Skeletal muscle cell (primary cell): ENCODE data around the gene WIPF3.

Source experiments
- DNase-seq: peaks from one replicate; pipeline ENCODE4 v3.0.0-alpha.2; 2010; ENCODE audit warnings: low read depth
- H3K4me3 ChIP-seq: 2 replicates; pipeline ENCODE4 v1.5.1; 2011; ENCODE audit warnings: low read depth, mild to moderate bottlenecking, control low read depth, low read length, moderate library complexity

WIPF3 gene

DNA sequence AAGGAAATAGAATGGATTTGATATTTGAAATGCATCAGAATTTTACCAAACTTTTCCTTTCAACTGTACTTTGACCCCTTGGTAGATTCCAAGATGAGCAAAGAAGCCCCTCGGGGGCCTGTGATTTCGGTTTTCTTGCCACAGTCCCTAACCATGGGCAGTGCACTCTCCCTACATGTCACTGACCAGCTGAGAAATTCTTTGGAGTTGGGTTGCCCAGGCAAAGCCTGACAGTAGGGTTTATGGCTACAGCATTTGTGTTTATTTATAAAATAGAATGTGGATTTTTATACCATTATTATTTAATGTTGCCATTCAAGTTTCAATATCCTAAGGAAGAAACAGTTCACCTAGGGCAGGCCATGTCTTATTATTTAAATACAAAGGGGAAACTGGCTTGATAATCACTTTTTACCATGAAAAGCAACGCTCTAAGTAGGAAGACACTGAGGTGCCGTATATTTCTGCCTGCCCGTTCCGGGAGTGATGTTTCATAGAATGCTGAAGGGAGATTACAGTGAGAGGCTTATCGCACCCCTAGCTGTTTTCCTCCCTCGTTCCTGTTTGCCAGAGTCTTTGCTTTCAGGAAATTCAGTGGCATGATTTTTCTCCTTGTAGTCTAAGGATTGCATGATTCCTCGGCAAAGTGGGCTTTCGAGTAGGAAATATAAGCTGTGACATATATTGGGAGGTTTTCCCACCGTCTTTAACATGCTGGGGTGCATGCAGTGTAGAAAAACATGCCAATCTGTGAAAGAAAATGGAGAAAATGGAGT, 35.8 kb downstream of the WIPF3 start:
- H3K4me3 ChIP-seq, result no peak overlapping the region
- DNase-seq, result no peak

DNA sequence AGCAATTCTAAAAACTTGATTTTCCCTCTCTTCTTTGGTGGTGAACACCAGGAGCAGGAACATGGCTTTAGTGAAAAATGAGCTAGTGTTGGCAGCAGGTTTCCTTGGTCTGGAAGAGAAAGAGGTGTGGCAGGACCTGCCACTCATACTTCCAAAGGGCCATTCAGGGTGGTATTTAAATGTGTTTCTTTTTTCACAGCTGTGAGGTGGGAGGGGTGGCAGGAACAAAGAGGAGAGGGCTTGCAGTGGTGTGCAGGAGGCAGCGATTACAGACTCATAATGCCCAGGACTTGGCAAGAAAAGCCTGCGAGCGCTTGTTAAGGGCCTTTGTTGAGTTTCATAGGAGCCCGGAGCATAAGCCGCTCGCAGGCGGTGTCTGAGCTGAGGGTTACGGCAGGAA, 36.8 kb downstream of the WIPF3 start:
- no peak for DNase-seq
- H3K4me3 ChIP-seq, result no peak overlapping the region

DNA sequence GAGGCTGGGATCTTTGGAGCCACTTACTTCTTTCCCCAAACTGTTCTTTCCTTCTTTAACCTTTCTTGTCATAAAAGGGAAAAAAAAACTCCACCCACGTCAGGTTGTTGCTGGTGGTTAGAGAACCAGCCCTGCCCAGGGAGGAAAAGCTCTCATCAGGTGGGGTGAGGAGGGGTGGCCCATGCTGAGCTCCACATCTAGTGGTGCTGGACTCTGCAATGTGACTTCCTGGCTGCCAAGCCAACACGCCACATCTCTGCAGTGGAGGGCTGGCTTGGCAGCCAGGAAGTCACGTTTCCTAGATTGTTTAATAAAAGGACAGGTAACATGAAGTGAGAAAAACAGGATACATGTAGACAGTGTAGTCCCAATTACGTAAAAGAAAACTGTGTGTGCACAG, 37.4 kb downstream of the WIPF3 start:
- no peak overlapping the region for H3K4me3 ChIP-seq
- no peak for DNase-seq

DNA sequence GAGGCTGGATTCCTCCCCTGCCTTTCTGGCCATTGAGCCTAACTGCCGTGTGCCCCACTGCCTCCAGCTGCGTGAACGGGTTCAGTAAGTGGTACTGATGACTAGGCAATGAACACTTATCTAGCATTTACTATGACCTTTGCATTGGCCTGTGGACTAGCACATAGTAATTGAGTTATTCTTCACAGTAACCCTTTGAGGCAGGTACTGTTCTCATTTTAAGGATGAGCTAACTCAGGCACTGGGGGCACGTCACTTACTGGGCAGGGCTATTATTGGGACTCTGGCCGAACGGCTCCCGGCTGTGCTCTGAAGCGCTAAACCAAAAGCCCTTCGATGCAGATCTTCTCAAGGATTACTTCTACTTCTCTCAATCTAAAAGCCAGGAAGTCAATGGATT, 38.3 kb downstream of the WIPF3 start:
- no peak for DNase-seq
- H3K4me3 ChIP-seq, result no peak overlapping the region

DNA sequence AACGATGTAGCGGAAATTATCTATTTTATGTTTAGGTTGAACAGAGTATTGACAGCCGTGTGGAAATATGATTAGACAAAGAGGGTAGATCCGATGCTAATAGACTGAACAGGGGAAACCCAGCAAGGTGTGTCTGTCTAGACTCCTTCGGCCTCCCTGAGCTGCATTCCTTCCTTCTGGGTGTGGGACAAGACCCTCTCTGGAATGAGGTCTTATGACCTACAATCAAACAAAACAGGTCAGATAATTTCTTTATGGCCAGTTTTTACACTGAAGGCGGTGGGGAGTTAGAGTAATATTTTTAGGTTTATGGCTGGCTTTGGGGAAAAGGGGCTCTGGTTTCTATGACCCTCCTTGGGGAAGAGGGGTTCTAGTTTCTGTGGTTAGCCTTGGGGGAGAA, 41.2 kb downstream of the WIPF3 start:
- no peak overlapping the region for H3K4me3 ChIP-seq
- no peak for DNase-seq

DNA sequence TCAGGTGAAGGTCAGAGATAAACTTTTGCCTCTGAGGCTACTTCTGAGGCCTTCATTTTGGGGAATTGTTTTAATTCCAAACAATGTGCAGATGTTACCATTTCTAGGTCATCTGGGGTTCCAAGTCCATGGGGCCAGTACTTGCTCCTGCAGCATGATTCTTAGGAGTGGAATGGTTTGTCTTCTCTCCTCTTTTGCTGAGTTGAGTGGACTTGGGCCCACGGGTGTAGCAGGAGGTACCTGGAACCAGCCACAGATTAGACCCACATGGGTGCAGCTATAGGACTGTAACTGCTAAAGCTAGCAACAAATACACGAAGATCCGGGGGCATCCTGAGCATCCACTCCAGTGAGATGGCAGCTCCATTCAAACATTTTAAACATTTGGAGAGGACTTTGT, 41.6 kb downstream of the WIPF3 start:
- no peak overlapping the region for H3K4me3 ChIP-seq
- DNase-seq, result no peak

DNA sequence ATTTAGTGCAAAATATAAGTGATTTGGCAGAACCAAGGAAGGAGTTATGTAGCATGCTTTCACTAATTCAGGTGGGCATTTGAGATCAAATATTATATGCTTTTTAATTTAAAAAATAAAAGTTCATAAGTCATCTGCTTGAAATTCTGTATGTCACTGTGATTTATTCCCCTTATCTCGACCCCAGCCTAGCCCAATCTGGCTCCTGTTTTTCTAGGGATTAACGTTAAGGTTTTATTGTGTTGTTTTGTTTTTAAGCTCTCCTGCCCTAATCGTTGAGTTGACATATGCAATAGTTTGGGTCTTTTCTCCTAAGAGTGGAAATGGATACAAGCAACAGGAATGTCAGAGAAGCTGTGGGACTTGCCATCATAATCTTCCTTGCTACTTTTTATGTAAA, 42.6 kb downstream of the WIPF3 start:
- no peak overlapping the region for H3K4me3 ChIP-seq

DNA sequence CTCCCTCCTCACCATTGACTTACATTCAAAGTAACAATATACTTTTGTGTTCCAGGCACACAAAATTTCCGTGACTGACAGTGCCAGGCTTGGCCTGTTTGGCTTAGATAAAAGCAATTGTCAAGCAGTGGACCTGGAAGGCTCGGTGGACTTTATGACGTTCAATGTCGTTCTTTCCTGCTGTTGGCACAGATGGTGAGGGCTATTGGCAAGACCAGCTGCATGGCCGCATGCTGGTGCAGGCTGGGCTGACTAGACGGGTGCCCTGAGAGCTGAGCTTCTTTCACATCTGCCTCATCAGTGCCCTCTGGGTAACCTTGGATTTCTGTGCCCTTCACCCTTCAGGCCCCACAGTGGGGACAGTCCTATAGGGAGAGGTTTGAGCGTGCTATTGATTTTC, 45.2 kb downstream of the WIPF3 start:
- no peak overlapping the region for H3K4me3 ChIP-seq
- no peak for DNase-seq

More for the DNA sequence above, 42.6 kb downstream of the WIPF3 start:
- no peak for DNase-seq

DNA sequence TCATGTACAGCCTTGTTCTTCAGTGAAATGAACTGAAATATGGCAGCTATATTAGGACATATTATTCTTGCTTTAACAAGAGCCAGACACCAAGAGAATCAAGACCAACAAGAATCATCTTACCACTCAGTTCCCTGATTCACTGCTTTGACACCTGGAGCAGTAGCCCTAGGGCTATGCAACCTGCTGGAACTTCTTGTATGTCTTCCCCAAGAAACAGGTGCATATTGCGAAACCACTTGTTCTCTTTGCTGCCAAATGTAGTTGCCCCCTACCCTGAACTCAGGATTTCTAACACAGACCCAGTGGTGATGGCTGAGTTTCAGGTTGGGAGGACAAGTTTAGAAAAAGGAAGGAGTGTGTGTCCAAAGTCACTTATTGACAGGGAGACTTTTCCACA, 46.1 kb downstream of the WIPF3 start:
- DNase-seq, result no peak
- no peak overlapping the region for H3K4me3 ChIP-seq

DNA sequence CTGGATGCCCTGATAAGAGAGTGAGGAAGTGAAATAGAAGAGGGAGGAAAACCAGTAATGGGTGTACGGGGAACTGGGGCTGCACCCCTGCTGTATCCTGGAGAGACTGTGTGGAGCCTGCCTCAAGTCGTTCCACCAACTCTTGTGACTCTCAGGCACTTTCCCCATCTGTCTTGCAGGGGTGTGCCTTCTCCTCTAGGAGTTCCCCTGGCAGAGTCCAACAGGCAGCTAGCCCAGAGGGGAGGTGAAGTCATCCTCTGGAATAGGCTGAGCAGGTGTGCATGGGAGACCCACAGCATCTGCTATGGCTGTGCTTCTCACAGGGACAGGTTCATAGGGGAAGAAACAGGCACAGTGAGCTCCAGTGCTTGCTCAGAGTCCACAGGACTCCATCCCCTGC, 46.8 kb downstream of the WIPF3 start:
- DNase-seq, result no peak
- no peak overlapping the region for H3K4me3 ChIP-seq

DNA sequence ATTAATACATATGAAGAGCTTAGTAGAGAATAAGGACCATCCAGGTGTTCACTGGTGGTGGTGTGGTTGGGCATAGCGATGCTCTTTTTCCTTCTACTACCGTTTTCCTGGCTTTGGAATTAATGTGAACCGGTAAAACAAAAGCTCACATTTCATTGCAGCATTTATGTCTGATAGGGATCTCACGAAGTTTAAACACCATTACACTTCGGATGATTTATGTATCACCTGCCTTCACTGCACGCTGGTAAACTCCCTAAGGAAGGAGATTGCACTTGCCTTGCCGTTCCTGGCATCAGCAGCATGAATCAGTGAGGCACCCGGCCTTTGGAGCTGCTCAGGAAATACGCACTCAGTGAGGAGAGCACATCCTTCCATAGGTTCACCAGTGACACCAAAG, 47.5 kb downstream of the WIPF3 start:
- DNase-seq, result no peak
- no peak overlapping the region for H3K4me3 ChIP-seq

DNA sequence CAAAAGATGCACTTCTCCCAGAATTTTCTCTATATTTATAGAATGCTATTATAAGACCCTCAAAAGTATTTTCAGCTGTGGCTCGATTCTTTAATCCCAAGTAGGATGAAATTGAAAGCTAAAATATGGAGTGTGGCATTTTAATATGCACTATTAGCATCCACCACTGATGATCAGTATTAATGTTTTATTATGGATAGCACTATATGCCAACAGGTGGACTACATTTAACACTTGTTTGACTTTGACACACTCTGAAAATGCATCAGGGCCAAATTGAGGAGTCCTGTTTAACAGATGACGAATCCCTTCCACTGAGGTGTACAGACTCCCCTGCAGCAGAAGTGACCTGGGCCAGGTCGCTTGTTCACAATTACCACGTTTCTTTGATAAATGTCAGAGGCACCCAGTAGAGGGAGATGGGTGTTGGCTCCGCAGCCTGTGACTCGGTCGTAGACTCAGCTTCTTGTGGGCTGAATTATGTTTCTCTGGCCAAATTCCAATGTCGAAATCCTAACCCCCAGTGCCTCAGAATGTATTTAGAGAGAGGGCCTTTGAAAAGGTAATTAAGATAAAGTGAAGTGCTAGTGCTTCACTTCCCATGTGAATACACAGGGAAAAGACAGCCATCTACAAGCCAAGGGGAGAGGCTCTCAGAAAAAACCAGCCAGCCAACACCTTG, 48.1 kb downstream of the WIPF3 start:
- no peak for DNase-seq
- H3K4me3 ChIP-seq, result no peak overlapping the region

DNA sequence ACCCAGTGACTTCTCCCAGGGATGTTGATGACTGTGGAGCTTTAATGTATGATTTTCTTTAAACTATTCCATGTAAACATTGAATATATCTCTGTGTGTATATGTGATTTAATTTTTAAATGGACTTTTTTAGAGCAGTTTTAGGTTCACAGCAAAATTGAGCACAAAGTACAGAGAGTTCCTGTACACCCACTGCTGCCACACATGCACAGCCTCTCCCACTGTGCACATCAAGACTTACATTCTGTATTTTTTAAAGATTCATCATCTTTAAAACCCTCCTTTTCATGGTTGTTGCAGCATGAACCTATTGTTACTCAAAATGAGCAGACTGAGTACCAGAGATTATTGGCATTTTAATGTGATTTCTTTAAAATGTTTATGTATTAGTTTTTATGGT, 51.3 kb downstream of the WIPF3 start:
- no peak for DNase-seq
- no peak overlapping the region for H3K4me3 ChIP-seq

DNA sequence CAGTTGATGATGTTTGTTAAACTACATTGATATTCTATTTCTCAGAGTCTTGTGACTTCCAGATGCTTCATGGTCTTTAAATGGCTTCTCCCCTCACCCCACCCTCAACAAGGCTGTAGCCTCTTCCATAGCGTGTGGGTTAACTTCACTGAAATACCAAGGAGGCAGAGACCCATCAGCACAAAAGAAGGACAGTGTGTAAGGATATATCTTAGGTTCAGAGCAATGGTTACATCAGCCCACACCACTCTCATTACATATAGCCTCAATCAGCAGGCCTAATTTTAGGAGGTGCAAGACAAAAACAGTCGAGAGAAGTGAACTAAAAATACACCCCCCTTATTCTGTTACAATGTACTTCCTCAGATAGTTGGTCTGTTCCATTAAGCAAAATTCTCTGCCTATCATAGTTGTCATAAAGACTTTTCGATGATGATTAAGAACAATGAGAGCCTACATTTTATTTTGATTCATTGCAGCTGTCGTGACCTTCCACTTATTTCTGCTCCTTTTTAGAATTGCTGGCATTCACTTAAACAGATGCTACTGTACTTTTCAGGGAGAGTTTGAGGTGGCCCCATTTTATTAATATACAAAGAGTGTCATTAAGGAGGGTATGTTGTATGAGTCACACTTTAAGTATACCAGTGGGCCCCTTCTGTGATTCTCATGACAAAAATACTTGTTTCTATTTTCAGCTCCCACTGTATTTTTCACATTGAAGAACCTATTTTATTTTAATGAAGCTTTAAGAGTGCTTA, 52.1 kb downstream of the WIPF3 start:
- no peak overlapping the region for H3K4me3 ChIP-seq
- DNase-seq, result no peak

DNA sequence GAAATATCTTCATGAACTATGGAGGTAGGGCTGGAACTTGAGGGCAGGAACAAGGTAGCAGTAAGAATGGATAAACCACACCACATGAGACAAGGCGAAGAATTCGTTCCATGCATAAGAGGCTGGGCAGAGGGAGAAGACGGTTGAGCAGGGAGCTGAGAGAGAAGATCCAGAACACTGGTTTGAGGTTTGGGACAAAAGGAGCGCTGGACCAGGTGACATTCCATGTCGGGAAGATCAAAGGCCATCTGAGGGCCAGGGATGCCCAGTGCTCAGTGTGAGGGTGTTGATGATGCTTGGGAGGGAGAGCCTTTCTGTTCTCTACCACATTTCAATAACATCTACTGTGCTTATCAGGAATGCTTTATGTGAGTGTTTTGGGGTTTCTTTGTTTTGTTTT, 52.8 kb downstream of the WIPF3 start:
- no peak for DNase-seq
- H3K4me3 ChIP-seq, result no peak overlapping the region

DNA sequence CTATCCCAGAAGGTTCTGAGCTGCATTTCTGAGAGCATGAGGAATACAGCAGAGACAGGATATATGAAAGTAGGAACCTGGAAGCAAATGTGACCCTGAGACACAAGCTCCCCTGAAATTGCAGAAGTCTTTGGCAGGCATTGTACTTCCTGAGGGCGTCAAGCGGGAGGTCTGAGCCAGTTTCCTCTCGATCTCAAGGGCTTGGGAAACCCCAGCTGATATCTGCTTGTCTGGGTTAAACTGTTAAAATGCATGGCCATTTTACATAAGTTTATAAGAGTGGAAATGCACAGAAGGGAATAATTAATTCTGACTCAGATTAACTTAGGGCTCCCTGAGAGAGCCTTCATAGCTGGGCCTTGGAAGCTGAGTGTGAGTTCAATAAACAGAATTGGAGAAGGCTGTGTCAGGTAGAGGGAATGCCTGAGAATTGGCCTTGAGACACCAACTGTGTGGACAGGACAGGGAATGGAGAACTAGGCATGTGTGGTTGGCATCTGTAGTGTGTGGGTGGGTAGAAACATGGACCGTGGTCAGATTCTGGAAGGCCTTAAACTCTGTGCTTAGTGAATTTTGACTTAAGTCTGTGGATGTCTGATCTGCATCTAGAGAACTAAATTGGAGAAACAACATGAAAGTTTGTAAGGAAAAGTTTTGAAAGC, 53.3 kb downstream of the WIPF3 start:
- DNase-seq, result no peak
- H3K4me3 ChIP-seq, result no peak overlapping the region

DNA sequence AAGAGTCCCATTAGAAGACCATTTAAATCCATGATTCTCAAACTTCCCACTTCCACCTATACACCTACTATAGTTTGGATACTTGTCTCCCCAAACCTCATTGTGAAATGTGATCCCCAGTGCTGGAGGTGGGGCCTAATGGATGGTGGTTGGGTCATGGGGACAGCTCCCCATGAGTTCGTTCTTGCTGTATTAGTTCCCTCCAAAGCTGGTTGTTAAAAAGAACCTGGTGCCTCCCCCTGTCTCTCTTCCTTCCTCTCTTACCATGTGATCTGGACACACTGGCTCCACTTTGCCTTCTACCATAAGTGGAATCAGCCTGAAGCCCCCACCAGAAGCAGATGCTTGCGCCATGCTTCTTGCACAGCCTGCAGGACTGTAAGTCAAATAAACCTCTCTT, 53.9 kb downstream of the WIPF3 start:
- no peak for DNase-seq
- H3K4me3 ChIP-seq, result no peak overlapping the region

DNA sequence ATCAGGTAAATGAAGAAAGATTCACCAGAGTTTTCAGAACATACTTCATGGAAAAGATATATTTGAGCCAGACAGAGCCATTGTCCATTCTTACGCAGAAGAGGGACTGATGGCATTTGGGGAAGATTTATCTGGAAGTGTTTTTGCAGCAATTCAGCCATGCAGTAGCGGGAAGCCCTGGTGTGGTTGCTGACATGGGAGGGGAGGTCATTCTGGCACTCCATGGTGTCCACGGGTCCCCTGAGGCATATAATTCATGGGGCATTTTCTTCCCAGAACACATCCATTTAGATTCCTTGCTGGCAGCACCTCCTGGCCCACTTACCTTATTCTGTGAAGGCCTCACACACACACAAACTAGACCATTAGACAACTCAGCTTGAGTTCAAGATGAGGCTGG, 55.6 kb downstream of the WIPF3 start:
- no peak overlapping the region for H3K4me3 ChIP-seq
- no peak for DNase-seq

DNA sequence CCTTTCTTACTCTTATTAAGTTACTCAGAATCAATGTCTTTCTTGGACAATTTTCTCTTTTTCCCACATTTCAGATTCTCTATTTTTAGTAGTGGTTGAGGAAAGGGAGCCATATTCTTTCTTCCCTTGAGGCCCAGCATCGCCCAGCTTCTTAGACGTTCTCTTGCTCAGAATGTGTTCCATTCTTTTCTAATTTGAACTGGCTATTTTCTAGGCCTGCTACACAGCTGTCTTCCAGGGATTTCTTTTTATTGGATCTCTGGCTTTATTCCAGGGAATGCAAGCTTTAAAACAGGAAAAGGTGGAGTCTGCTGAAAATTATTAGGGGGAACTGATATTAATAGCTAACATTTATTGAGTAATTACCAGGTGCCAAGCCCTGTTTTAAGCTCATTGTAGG, 58.3 kb downstream of the WIPF3 start:
- no peak overlapping the region for H3K4me3 ChIP-seq
- DNase-seq, result no peak

DNA sequence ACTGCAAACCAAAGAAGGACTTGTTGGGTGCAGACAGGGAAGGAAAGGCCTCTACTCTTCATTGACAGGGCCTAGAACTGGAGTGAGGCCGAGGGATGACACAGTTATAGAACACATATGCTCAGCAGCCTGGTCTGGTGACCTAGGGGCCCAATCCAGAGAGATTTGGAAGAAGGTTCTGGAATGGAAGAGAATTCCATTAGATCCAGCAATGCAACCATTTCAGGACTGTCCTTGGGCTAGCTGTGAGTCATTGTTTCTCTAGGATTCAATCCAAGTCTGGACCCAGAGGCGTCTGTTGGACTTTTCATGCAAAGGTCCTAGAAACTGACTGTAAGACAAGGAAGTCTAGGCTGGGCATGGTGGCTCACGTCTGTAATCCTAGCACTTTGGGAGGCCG, 59.2 kb downstream of the WIPF3 start:
- H3K4me3 ChIP-seq, result no peak overlapping the region
- DNase-seq, result peak; percentile 62
